GM18873 (cell line): Measurements from ENCODE around the gene PSMA7.

Experiments used
- ATAC-seq: cut with Tn5 transposase; IDR thresholded peaks from one replicate; pipeline ENCODE4 v1.9.1; 2021; ENCODE audit warnings: mild to moderate bottlenecking, moderate library complexity, moderate number of reproducible peaks; ENCODE audit not compliant: unreplicated experiment, low FRiP score

Gene PSMA7

GRCh38 chr20:62143081-62143956, at the start of gene PSMA7, which contains the start of gene SS18L1:
Gene PSMA7, minus strand, starts transcription at chr20:62143394. Its CDS starts 91 bp downstream, at chr20:62143303.
Gene SS18L1, plus strand, starts transcription at chr20:62143769. Its CDS starts 52 bp downstream, at chr20:62143821.
- ATAC-seq: peak; percentile 45

GRCh38 chr20:62192635-62193034, 49.4 kb upstream of the PSMA7 start:
- no peak for ATAC-seq

- ATAC-seq: no peak
Observed at GRCh38 chr20:62191781-62192559, 48.8 kb upstream of the PSMA7 start.

GRCh38 chr20:62190639-62191411, 47.6 kb upstream of the PSMA7 start:
- no peak for ATAC-seq

GRCh38 chr20:62186887-62187866, 44.0 kb upstream of the PSMA7 start:
- ATAC-seq: no peak

- ATAC-seq: no peak
Observed at GRCh38 chr20:62186096-62186426, 42.9 kb upstream of the PSMA7 start.

- no peak for ATAC-seq
Observed at GRCh38 chr20:62183426-62184142, 40.4 kb upstream of the PSMA7 start.

- ATAC-seq: peak; percentile 83
Observed at GRCh38 chr20:62182469-62183425, 39.6 kb upstream of the PSMA7 start, which contains the start of gene MTG2. Gene MTG2, plus strand, starts transcription at chr20:62183028. Its CDS starts 10,393 bp downstream, at chr20:62193421.

- no peak for ATAC-seq
Observed at GRCh38 chr20:62181808-62182207, 38.6 kb upstream of the PSMA7 start.

GRCh38 chr20:62179162-62179504, 35.9 kb upstream of the PSMA7 start:
- ATAC-seq: no peak

- no peak for ATAC-seq
Observed at GRCh38 chr20:62178316-62179161, 35.3 kb upstream of the PSMA7 start.

- no peak for ATAC-seq
Observed at GRCh38 chr20:62177307-62177706, 34.1 kb upstream of the PSMA7 start.

- ATAC-seq: no peak
Observed at GRCh38 chr20:62176866-62177265, 33.7 kb upstream of the PSMA7 start.

- ATAC-seq: no peak
Observed at GRCh38 chr20:62175711-62176110, 32.5 kb upstream of the PSMA7 start.

GRCh38 chr20:62174870-62175624, 31.9 kb upstream of the PSMA7 start:
- ATAC-seq: no peak
